GM12891 (cell line): ENCODE results near the gene NR2E3.

Experiments
- POLR2A ChIP-seq: IDR thresholded peaks from 2 replicates; pipeline ENCODE4 v1.6.1; 2011; ENCODE audit warnings: low read depth, low read length, control low read depth
- POLR2AphosphoS5 ChIP-seq: IDR thresholded peaks from 2 replicates; pipeline ENCODE4 v1.6.1; 2011; ENCODE audit warnings: low read depth, low read length, control low read depth
- SPI1 ChIP-seq: IDR thresholded peaks from 2 replicates; pipeline ENCODE4 v1.6.1; 2011; ENCODE audit warnings: low read depth, low read length, control low read depth
- TAF1 ChIP-seq: IDR thresholded peaks from 2 replicates; pipeline ENCODE4 v1.6.1; 2011; ENCODE audit warnings: low read depth, low read length, control low read depth

DNA sequence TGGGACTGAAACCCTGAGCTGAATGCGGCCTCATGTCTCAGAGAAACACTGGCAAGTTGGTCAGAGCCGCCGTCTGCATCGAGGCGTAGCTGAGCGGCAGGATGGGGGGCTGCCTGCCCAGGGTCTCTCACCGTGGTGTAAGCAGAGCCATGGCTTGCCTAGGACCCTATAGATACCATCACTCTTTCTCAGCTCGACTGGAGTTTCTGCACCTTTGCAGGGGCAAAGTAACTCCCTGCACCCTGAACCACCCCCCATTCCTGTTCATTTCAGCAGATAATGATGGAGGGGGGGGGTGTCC, 28.4 kb upstream of the NR2E3 start:
- TF ChIP-seq POLR2AphosphoS5 (no peak), POLR2A (no peak), TAF1 (no peak), SPI1 (no peak)
